ENCODE data around the gene EHD1. TPM values are rescaled to one million over a fixed set of nuclear protein-coding genes. Genes with fewer than 3 reads are reported as not detected.
A peak's percentile ranks its signal among the peaks of the same experiment; 100 is the strongest.

EHD1 gene
- total RNA-seq, 1 experiment from 2014 or later, result 340 TPM

- Histone ChIP-seq H3K4me1 (ENCODE audit: insufficient read depth, low read length) (peaks cover 15% of the 10 kb centered on the region), H4K20me1 (ENCODE audit: low read length) (no peaks in the 10 kb centered on the region), H3K9ac (ENCODE audit: low read length) (peak within 1 kb of the TSS; percentile 90), H3K9me3 (ENCODE audit: low read length) (no peaks in the 10 kb centered on the region), H3K9me2 (replicated peaks; ENCODE audit: low read length) (no peaks in the 10 kb centered on the region), H3K4me2 (ENCODE audit: low read length) (peak within 1 kb of the TSS; percentile 97), H3K27ac (ENCODE audit: low read length) (peak within 1 kb of the TSS; percentile 9), H3K79me2 (ENCODE audit: low read length) (peaks cover 21% of the 10 kb centered on the region), H2AFZ (ENCODE audit: low read length) (peak within 1 kb of the TSS; percentile 77), H3K36me3 (ENCODE audit: low read depth, low read length) (no peaks in the 10 kb centered on the region; the same call in 1 of the 2 replicates), H3K27me3 (ENCODE audit: low read length) (no peaks in the 10 kb centered on the region), H3K4me3 (ENCODE audit: low read length) (peak within 1 kb of the TSS; percentile 89), H3F3A (ENCODE audit: low read length, unreplicated experiment) (no peaks in the 10 kb centered on the region)
- TSS peak; percentile 79 for BruUV-seq (replicated peaks)
- ATAC-seq (peak; percentile 97), DNase-seq (peak; percentile 100)
- TF ChIP-seq EZH2phosphoT487 (IDR thresholded peaks at IDR 0.05; ENCODE audit: borderline replicate concordance, low read length) (no peak), EZH2 (IDR thresholded peaks at IDR 0.05; ENCODE audit: low read length, unreplicated experiment) (no peak), CTCF (conservative IDR thresholded peaks at IDR 0.05; ENCODE audit: low read depth, low read length) (no peak)
- ChIA-PET CTCF (interaction anchor here (0.5 kb wide), 1 partner anchor 228 kb away, joined by 5 read pairs; no protein-coding TSS in a partner anchor), POLR2A (ENCODE audit: unreplicated experiment) (interaction anchor here (0.7 kb wide), 1 partner anchor 109 kb away, joined by 3 read pairs; no protein-coding TSS in a partner anchor)
- intact Hi-C loops (cut with micrococcal nuclease), result loop anchor here (1.0 to 5.0 kb wide), 5 partner anchors 55 to 168 kb away; partner anchors contain the start of genes ARL2, CDCA5, MAJIN and SNX15
Measured at GRCh38 chr11:64916775-64917662, 38.6 kb upstream of the EHD1 start, which contains the start of gene ATG2A. Gene ATG2A (minus strand): TSS chr11:64917209. CDS start chr11:64917135, 74 bp downstream.

GRCh38 chr11:64916040-64916774, 37.8 kb upstream of the EHD1 start:
- Histone ChIP-seq H3K9me3 (ENCODE audit: low read length) (no peaks in the 10 kb centered on the region), H3K36me3 (ENCODE audit: low read depth, low read length) (no peaks in the 10 kb centered on the region; the same call in 1 of the 2 replicates), H3K4me1 (ENCODE audit: insufficient read depth, low read length) (peaks cover 15% of the 10 kb centered on the region), H3K9me2 (replicated peaks; ENCODE audit: low read length) (no peaks in the 10 kb centered on the region), H3K9ac (ENCODE audit: low read length) (peak overlapping the region; percentile 90), H3K79me2 (ENCODE audit: low read length) (peaks cover 21% of the 10 kb centered on the region), H3K27ac (ENCODE audit: low read length) (peak overlapping the region; percentile 9), H2AFZ (ENCODE audit: low read length) (peak overlapping the region; percentile 62), H3K4me2 (ENCODE audit: low read length) (peak overlapping the region; percentile 97), H4K20me1 (ENCODE audit: low read length) (no peaks in the 10 kb centered on the region), H3K27me3 (ENCODE audit: low read length) (no peaks in the 10 kb centered on the region), H3K4me3 (ENCODE audit: low read length) (peak overlapping the region; percentile 89), H3F3A (ENCODE audit: low read length, unreplicated experiment) (no peaks in the 10 kb centered on the region)
- ChIA-PET POLR2A (ENCODE audit: unreplicated experiment) (interaction anchor here (0.5 to 0.7 kb wide), 2 partner anchors 8 to 110 kb away, joined by 3 to 5 read pairs; partner anchors contain the start of gene PPP2R5B), CTCF (interaction anchor here (0.5 kb wide), 1 partner anchor 227 kb away, joined by 5 read pairs; no protein-coding TSS in a partner anchor)
- TF ChIP-seq EZH2 (IDR thresholded peaks at IDR 0.05; ENCODE audit: low read length, unreplicated experiment), result no peak
- TF ChIP-seq CTCF (conservative IDR thresholded peaks at IDR 0.05; ENCODE audit: low read depth, low read length), result no peak
- no peak for TF ChIP-seq EZH2phosphoT487 (IDR thresholded peaks at IDR 0.05; ENCODE audit: borderline replicate concordance, low read length)
- BruUV-seq (replicated peaks), result no TSS peak
- intact Hi-C loops (cut with micrococcal nuclease), result loop anchor here (2.0 to 5.0 kb wide), 3 partner anchors 56 to 169 kb away; partner anchors contain the start of genes CDCA5, MAJIN and ZFPL1
- ATAC-seq (peak; percentile 4; the same call in 1 of the 2 replicates), DNase-seq (peak; percentile 22)
